NCI-H146 treated with DMSO at 0.1 percent for 48 hours (cell line): ENCODE results near the gene KIF1A.

Experiments used
- DNase-seq: peaks from one replicate; lab custom pipeline; 2025; ENCODE audit not compliant: unreplicated experiment; lab: John Stamatoyannopoulos, UW

Gene KIF1A

GRCh38 chr2:240720686-240721595, 99.1 kb downstream of the KIF1A start:
- no peak for DNase-seq

GRCh38 chr2:240719676-240720545, 100.1 kb downstream of the KIF1A start:
- no peak for DNase-seq

DNA sequence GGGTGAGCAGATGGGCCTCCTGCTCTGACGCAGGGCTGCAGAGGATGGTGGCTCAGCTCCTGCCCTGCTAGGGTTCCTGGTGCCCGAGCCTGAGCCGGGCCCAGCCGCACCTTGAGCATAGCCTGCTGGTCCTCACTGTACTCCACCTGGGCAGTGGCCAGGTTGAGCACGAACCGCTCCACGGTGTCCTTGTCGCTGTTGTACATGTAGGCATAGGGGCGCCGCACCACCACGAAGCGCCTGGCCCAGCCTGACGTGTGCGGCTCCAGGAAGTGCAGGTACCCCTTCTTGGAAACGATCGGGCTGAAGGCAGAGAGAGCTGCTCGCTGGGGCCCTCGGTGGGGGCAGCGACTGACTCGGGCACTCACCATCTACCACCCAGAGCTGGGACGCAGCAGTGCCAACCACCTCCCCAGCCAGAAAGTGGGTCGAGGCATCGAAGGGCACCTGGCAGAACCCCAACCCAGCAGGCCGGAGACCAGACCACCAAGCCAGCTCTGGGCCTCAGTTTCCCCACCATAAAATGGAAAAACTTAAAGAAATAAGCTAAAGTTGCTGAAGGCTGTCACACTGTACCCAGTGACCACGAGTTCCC, 101.0 kb downstream of the KIF1A start:
- DNase-seq = no peak

GRCh38 chr2:240717681-240718581, 102.1 kb downstream of the KIF1A start:
- DNase-seq = no peak

GRCh38 chr2:240717181-240717641, 102.8 kb downstream of the KIF1A start:
- no peak for DNase-seq

GRCh38 chr2:240716130-240716798, 103.8 kb downstream of the KIF1A start:
- DNase-seq = no peak

DNA sequence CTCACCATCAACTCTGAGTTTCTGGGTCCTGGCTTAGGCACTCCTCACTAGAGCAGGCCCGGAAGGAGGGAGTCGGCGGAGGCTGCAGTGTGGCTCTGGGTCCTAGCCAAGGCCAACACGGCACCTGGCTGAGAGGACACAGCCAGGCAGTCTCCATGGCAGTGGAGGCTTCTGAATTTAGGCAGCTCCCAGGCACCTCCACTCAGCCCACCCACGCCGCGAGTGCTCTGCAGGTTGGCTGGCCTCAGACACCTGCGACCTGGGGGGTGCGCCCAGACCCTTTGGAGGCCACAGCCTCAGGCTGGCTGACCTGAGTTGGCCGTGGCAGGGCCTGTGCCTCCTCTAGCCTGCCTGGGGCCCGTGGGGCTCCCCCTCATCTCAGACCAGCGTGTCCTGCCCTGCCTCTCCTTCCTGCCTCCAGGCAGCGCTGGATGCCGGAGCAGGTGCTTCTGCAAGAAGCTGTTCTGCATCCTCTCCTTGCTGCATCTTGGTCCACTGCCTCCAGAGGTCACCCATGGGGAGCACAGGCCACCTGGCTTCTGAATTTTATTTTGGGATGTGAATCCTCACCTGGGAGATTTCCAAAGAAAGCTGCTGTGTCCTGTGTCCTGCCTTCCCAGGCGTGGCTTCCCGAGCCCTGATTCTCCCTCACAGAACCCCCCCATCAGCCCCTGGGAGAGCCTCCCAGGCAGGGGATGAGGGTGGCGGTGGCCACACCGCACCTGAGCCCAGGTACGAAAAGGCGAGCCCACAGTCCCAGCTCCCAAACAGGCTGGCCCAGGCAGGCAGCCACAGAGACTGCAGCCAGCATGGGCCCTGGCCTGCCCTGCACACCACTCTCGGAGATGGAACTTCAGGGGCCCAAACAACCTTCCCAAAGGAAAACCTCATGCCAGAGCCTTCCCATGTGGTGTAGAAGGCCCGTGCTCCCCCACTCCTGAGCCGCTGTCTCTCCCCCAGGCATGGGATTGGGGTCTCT, 105.0 kb downstream of the KIF1A start:
- no peak for DNase-seq

DNA sequence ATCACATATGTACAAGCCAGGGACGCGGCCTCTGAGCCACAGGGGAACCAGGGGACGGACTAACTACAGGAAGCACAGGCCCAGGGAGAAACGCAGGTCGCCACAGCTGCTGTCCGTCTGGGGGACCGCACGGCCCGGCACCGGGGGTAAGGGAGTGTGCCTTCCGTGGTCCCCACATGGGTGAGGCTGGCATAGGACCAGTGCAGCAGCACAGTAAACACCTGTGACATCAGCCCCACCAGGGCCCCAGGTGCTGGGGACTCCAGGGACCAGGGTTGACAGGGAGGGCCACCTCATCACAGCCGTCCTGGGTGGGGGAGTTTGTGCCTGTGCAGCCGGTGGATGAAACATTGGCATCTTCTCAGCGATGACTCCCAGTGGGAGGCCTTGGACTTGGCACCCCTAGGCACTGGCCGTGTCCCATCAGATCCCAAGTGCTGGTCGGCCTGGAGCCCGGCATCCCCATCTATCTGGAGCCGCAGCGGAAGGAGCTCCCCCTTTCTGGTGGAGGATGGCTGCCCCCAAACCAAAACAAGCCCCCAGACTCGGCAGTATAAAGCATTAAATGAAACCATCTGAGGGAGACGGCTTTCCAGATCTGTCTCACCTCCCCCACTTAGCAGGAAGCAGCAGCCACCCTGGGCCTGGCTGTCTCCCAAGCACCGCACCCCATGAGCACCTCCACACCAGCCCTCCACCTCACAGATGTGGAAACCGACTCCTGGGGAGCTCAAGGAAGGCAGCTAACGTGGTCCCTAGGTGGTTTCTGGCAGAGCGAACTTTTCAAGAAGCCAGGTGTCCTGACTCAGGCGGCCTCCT, 105.9 kb downstream of the KIF1A start:
- DNase-seq = no peak

DNA sequence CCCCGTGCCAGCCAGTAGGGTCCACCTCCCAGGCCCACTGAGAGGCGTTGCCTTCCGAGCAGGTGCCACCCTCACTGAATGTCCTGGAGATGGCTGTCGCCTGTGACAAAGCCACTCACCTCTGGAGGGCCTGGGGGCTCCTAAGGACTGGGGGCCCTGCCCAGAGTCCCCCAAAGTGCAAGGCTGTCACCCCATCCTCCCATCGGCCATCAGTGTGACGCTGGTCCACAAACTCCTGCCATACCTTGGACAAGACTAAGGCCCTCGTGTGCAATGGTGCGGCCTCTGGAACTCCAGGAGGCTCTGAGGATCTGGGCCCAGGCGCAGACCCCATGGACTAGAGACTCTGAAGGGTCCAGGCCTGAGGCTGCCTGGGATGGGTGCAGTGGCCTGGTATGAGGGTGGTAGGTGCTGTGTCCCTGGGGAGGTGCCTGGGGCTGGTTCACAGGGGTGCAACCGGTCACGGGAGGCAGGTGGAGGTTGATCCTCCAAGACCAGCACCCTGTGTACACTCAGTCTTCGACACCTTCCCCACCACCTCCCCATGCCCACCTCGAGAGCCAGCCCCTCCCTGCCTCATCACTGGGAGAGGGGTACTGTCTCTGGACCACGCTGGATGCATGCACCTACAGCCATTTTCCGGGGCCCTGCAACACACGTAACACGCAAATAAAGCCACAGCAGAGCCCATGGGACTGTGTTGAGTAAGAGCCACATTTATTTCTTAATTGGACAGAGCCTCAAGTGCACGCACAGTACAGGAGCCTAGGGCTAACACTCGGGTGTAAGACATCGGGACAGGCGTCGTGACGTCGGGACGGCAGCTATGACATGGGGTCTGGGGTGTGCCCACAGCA, 106.7 kb downstream of the KIF1A start:
- DNase-seq = no peak

- DNase-seq = no peak
Measured at GRCh38 chr2:240712121-240712520, 107.9 kb downstream of the KIF1A start.

DNA sequence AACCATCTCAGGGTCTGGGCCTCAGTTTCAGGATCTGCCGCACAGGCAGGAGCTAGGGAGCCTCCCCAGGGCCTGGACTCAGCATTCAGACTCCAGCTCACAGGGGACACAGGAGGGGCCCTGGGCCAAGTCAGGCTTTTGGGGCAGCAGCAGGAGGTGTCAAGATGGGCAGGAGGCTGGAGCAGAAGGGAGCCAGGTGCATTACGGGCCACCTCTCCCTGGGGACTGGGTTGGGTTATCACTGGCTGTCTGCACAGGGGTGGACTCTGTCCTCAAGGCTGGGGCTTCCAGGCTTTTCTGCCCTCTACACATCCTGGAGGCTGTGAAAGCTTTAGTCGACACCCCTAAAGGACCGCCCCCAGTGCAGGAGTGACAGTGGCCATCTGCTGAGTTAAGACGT, 108.3 kb downstream of the KIF1A start:
- DNase-seq = no peak

DNA sequence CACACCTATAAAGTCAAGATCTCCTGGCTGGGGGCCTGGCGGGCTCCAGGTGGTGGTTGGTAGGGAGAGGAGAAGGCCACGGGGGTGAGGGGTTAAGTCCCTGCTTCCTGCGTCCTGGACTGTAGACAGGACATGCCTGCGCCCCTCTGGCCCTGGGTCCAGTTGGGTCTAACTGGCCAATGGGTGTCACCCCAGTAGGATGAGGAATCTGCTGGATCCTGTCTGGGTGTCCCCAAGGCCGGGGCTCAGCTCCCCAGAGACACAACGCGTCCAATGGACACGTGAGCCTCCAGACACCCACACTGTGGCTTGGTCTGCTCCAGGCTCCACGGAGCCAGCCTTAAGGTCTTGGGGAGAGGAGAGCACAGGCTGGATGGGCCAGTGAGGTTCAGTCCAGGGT, 108.7 kb downstream of the KIF1A start:
- DNase-seq = no peak

GRCh38 chr2:240708457-240708856, 111.6 kb downstream of the KIF1A start:
- no peak for DNase-seq

DNA sequence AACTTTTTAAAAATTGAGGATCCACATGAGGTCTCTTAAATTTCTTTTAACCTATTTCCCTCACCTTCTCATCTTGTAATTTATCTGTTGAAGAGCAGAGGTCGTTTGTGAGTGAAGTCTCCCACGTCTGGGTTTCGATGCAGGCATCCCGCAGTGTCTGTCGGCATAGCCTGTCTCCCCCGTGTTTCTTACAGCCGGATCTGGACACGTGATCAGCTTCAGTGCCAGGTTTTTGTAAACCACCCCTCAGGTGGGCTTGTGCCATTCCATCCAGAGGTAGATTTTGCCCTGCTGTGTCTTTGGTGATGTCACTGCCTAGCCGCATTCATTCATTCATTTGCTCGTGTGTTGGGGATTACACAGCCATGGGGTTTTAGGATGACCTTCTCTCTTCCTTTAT, 112.2 kb downstream of the KIF1A start:
- no peak for DNase-seq

DNA sequence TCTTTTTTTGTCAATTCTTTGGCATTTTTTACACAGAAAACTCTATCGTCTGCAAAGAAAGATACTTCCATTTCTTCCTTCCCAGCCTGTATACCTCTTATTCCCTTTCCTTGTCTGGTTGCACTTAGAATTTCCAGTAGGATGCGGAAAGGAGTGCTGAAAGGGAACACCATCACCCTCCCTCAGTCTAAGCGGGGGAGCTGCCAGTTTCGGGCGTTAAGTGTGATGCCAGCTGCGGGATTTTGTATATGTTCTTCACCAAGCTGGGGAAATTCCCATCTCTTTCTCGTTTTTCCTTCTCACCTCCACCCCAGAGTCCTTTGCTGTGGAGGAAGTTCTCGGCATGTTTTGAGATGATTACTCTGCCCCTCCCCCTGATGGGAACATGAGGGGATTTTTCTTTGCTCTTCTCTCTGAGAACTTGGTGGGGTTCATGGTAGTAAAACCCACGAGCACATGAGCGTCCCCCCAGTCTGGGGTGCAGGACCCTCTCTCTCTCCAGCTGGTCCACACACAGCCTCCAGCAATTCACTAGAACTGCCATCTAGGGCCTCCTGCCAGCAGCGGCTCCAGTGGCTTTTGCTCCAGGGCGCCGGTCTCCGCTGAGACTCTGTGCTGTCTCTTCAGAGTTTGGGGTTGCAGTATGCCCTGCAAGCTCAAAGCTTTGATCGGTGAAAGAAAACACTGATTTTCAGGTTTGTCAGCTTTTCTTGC, 112.8 kb downstream of the KIF1A start:
- no peak for DNase-seq

DNA sequence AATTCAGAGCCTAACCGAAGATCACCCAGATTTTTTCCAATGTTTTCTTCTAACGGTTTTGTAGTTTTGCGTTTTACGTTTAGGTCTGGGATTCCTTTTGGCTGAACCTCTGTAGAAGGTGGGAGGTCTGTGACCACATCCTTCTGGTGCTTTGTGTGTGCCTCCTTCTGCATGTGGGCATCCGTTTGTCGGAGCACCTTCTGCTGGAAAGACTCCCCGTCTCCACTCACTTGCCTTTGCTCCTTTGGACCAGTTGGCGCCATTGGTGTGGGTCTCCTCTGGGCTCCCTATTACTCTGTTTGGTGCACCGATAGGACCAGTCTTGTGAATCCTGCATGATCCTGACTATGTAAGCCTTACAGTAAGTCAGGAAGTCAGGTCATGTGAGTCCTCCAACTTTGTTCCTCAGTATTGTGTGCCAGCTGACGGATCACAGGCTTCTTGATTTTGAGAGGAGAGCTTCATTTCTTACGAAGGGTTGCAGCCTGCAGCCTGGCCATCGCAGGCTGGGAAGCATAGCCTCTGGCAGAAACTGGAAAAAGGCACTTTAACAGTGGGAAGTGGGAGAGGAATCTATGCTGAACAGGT, 114.7 kb downstream of the KIF1A start:
- no peak for DNase-seq
